ENCODE measurements around the gene ZNF428. TPM values are rescaled to one million over a fixed set of nuclear protein-coding genes. Genes with fewer than 3 reads are reported as not detected.
A peak's percentile ranks its signal among the peaks of the same experiment; 100 is the strongest.

The ZNF428 gene
- polyA plus RNA-seq, 3 donors = 3.8 to 5.6 (median 3.9) TPM

DNA sequence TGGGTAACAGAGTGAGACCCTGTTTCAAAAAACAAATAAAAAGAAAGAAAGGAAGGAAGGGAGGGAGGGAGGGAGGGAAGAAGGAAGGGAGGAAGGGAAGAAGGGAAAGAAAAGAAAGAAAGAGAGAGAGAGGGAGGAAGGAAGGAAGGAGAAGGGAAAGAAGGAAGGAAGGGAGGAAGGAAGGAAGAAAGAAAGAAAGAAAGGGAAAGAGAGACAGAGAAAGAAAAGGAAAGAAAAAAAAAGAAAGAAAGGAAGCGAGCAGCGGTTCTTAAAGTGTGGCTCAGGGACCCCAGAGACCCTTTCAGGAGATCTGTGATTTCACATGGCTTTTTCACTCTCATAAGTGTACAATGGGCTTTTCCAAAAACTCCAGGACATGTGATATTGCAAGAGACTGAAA is 30.1 kb upstream of the ZNF428 start:
- H3K9me3 Mint-ChIP-seq = peaks cover 0 to 13% (median 4%) of the 10 kb centered on the region in 7 donors
- Histone ChIP-seq H3K9me3 (replicated peaks in 1 of 2; ENCODE audit: control insufficient read depth in 1 of 2, insufficient read depth in 1 of 2, low read length in 2 of 2) (no peaks in the 10 kb centered on the region), H3K4me3 (replicated peaks in 1 of 3; ENCODE audit: low read depth in 2 of 3, low read length in 3 of 3) (no peak overlapping the region), H3K27me3 (ENCODE audit: control insufficient read depth in 2 of 2, insufficient read depth in 2 of 2, low read length in 2 of 2) (no peaks in the 10 kb centered on the region), H2AFZ (ENCODE audit: insufficient read depth, low read depth, low read length, poor library complexity, severe bottlenecking) (no peak overlapping the region), H3K9ac (ENCODE audit: insufficient read depth, low read length, poor library complexity, severe bottlenecking) (no peak overlapping the region), H3K4me1 (ENCODE audit: control insufficient read depth in 1 of 2, insufficient read depth in 2 of 2, low read length in 2 of 2) (no peaks in the 10 kb centered on the region), H3K79me2 (ENCODE audit: insufficient read depth, low read length) (peaks cover 11% of the 10 kb centered on the region), H4K20me1 (ENCODE audit: insufficient read depth, low read length) (peaks cover 82% of the 10 kb centered on the region), H3K36me3 (replicated peaks in 1 of 2; ENCODE audit: control insufficient read depth in 1 of 2, insufficient read depth in 2 of 2, low read length in 2 of 2) (peaks cover 78 to 87% of the 10 kb centered on the region in 2 donors), H3K27ac (ENCODE audit: low read depth in 1 of 2, low read length in 2 of 2) (no peak overlapping the region), H3K4me2 (replicated peaks; ENCODE audit: extremely low read depth, low read length, poor library complexity, severe bottlenecking) (no peak overlapping the region)
- intact Hi-C loops (cut with micrococcal nuclease) = no loop called here
- H3K36me3 Mint-ChIP-seq = peaks cover 68 to 92% of the 10 kb centered on the region in 2 donors
- H3K4me3 Mint-ChIP-seq = no peak overlapping the region
- TF ChIP-seq CTCF (IDR thresholded peaks at IDR 0.05) = no peak
- no peak for DNase-seq
- no peaks in the 10 kb centered on the region for H3K4me1 Mint-ChIP-seq
- peak overlapping the region in 1 of 7 donors; percentile 10 for H3K27ac Mint-ChIP-seq
- peaks cover 0 to 4% (median 2%) of the 10 kb centered on the region in 3 donors for H3K27me3 Mint-ChIP-seq (ENCODE audit: low read depth in 3 of 3)
- 100% methylated on average over 2 of the region's 2 CpGs for WGBS (ENCODE audit: insufficient coverage)

DNA sequence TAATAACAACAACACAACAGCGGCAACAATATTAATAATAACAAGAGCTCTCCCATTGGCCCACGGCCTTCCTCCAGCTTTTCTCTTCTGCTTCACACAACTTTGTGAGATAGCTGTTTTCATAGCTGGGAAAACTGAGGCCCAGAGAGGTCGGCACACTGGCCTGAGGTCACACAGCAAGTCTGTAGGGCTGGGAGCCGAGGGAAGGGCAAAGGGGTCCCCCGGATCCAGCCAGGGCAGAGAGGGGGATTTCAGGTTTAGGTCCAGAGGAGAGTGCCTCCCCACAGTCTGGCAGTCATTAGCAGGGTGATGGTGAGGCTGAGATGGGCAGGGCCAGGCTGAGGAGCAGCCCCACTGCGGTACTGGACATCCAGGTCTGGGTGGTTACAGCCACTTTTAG is 29.2 kb upstream of the ZNF428 start:
- Histone ChIP-seq H3K79me2 (ENCODE audit: insufficient read depth, low read length) (peaks cover 10% of the 10 kb centered on the region), H4K20me1 (ENCODE audit: insufficient read depth, low read length) (peaks cover 73% of the 10 kb centered on the region), H3K9me3 (replicated peaks in 1 of 2; ENCODE audit: control insufficient read depth in 1 of 2, insufficient read depth in 1 of 2, low read length in 2 of 2) (no peaks in the 10 kb centered on the region), H3K9ac (ENCODE audit: insufficient read depth, low read length, poor library complexity, severe bottlenecking) (no peak overlapping the region), H3K27ac (ENCODE audit: low read depth in 1 of 2, low read length in 2 of 2) (no peak overlapping the region), H3K4me1 (ENCODE audit: control insufficient read depth in 1 of 2, insufficient read depth in 2 of 2, low read length in 2 of 2) (no peaks in the 10 kb centered on the region), H3K27me3 (ENCODE audit: control insufficient read depth in 2 of 2, insufficient read depth in 2 of 2, low read length in 2 of 2) (no peaks in the 10 kb centered on the region), H3K4me2 (replicated peaks; ENCODE audit: extremely low read depth, low read length, poor library complexity, severe bottlenecking) (no peak overlapping the region), H3K4me3 (replicated peaks in 1 of 3; ENCODE audit: low read depth in 2 of 3, low read length in 3 of 3) (no peak overlapping the region), H2AFZ (ENCODE audit: insufficient read depth, low read depth, low read length, poor library complexity, severe bottlenecking) (no peak overlapping the region), H3K36me3 (replicated peaks in 1 of 2; ENCODE audit: control insufficient read depth in 1 of 2, insufficient read depth in 2 of 2, low read length in 2 of 2) (peaks cover 70 to 78% of the 10 kb centered on the region in 2 donors)
- no peak for TF ChIP-seq CTCF (IDR thresholded peaks at IDR 0.05)
- WGBS (ENCODE audit: insufficient coverage) = 96% methylated on average over 4 of the region's 6 CpGs
- intact Hi-C loops (cut with micrococcal nuclease) = no loop called here
- peaks cover 0 to 4% (median 4%) of the 10 kb centered on the region in 3 donors for H3K27me3 Mint-ChIP-seq (ENCODE audit: low read depth in 3 of 3)
- H3K36me3 Mint-ChIP-seq = peaks cover 61 to 83% of the 10 kb centered on the region in 2 donors
- H3K27ac Mint-ChIP-seq = peak overlapping the region in 1 of 7 donors; percentile 35
- H3K9me3 Mint-ChIP-seq = peaks cover 0 to 13% (median 4%) of the 10 kb centered on the region in 7 donors
- no peak for DNase-seq
- peaks cover 3% of the 10 kb centered on the region for H3K4me1 Mint-ChIP-seq
- no peak overlapping the region for H3K4me3 Mint-ChIP-seq
